Measurements from ENCODE around the gene ARVCF.

DNA sequence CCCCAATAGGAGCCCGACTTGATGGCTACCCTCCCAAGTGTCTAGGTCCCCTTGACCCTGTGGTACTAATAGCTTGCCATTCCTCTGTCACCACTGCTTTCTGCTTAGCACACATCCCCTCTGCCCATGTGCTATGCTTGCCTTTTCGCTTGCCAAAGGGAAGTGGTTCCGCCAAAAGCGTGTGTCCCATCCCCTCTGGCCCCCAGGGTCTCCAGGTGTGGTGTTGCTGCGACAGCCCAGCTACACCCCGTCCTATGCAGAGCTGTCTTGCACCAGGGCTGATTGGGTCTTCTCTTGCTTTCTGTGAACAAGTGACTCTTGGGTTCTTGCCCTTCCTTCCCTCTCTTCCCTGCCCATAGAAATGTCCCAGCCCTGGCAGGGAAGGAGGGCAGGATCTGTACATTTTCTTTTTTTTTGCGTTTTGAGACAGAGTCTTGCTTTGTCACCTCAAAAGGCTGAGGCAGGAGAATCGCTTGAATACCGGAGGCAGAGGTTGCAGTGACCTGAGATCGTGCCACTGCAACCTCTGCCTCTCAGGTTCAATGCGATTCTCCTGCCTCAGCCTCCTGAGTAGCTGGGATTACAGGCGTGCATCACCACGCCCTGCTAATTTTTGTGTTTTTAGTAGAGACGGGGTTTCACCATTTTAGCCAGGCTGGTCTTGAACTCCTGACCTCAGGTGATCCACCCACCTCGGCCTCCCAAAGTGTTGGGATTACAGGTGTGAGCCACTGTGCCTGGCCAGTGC lies 8.2 kb upstream of the ARVCF start:
- TF ChIP-seq CTCF (IDR thresholded peaks at IDR 0.05; ENCODE audit: extremely low read depth in 1 of 2, insufficient read depth in 1 of 2, low read depth in 1 of 2, low read length in 2 of 2) (no peak), MAX (IDR thresholded peaks at IDR 0.05; ENCODE audit: insufficient read depth, insufficient read length) (no peak), POLR2A (IDR thresholded peaks at IDR 0.05; ENCODE audit: low read depth, low read length) (no peak)

Data from endothelial cell of umbilical vein (primary cell).